ENCODE results near the gene DDAH2.

Gene DDAH2

GRCh38 chr6:31730631-31731086, 1.6 kb upstream of the DDAH2 start:
- no peak for DNase-seq (ENCODE audit: low read depth)

GRCh38 chr6:31729979-31730630, 1.0 kb upstream of the DDAH2 start:
- DNase-seq (ENCODE audit: low read depth): peak; percentile 92

- DNase-seq (ENCODE audit: low read depth): peak; percentile 90
Measured at GRCh38 chr6:31729515-31729978, 448 bp upstream of the DDAH2 start.

- DNase-seq (ENCODE audit: low read depth): no peak
Measured at GRCh38 chr6:31727717-31728671, 1.1 kb downstream of the DDAH2 start.

- DNase-seq (ENCODE audit: low read depth): no peak
Measured at GRCh38 chr6:31727034-31727716, 1.9 kb downstream of the DDAH2 start.

GRCh38 chr6:31725502-31726350, 3.4 kb downstream of the DDAH2 start:
- no peak for DNase-seq (ENCODE audit: low read depth)

GRCh38 chr6:31723980-31724691, 5.0 kb downstream of the DDAH2 start:
- DNase-seq (ENCODE audit: low read depth): no peak

- DNase-seq (ENCODE audit: low read depth): no peak
Measured at GRCh38 chr6:31723245-31723979, 5.7 kb downstream of the DDAH2 start, which contains the start of gene MPIG6B. MPIG6B (plus strand) TSS chr6:31723373; CDS start chr6:31723384, 11 bp downstream.

- no peak for DNase-seq (ENCODE audit: low read depth)
Measured at GRCh38 chr6:31722173-31722572, 6.9 kb downstream of the DDAH2 start.

GRCh38 chr6:31721351-31722020, 7.6 kb downstream of the DDAH2 start, which contains the start of gene LY6G6C:
LY6G6C (minus strand) TSS chr6:31721746; CDS start chr6:31721679, 67 bp downstream.
- DNase-seq (ENCODE audit: low read depth): no peak

GRCh38 chr6:31720196-31720770, 8.8 kb downstream of the DDAH2 start:
- no peak for DNase-seq (ENCODE audit: low read depth)

GRCh38 chr6:31719001-31719400, 10.1 kb downstream of the DDAH2 start:
- no peak for DNase-seq (ENCODE audit: low read depth)

GRCh38 chr6:31718265-31718664, 10.8 kb downstream of the DDAH2 start:
- DNase-seq (ENCODE audit: low read depth): no peak

GRCh38 chr6:31717499-31718222, 11.4 kb downstream of the DDAH2 start:
- DNase-seq (ENCODE audit: low read depth): no peak

- DNase-seq (ENCODE audit: low read depth): no peak
Measured at GRCh38 chr6:31715022-31715958, 13.8 kb downstream of the DDAH2 start, which contains the start of gene LY6G6D. LY6G6D (plus strand) TSS chr6:31715348; CDS start chr6:31715356, 8 bp downstream.

GRCh38 chr6:31713991-31714684, 15.0 kb downstream of the DDAH2 start:
- DNase-seq (ENCODE audit: low read depth): no peak
